Stimulated activated CD8-positive, alpha-beta memory T cell treated with anti-CD3 and anti-CD28 coated beads, Interleukin-4, amount 100 ng/mL, for 4 hours (primary cell): Measurements from ENCODE around the gene NPHP1.
"Not testable (repeated sequence)": the region's sequence is repeated elsewhere in the genome, so short reads cannot be mapped to it uniquely, and the experiment has no call there.

Source experiments
- DNase-seq, 2 donors: peaks; one replicate each; pipeline ENCODE4 v3.0.0-alpha.2; 2020; ENCODE audit warnings: low read depth in 2 of 2, low spot score in 1 of 2

NPHP1 gene

DNA sequence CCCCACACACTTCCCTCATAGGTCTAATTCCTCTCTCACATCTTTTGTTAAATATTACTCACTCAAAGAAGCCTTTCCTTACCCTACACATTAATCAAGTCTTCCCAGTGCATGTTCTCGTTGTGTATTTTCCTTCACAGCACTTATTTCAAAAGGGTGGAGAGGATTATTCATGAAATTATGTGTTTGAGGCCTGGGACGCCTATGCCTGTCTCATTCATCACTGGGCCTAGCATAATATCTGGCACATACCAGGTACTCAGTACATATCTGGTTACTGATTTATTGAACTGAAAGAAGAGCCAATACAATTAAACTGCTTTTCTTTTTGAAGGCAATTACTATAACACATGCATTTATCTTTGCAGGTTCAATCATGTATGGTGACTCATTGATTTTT, 74.1 kb downstream of the NPHP1 start:
- DNase-seq: no peak

DNA sequence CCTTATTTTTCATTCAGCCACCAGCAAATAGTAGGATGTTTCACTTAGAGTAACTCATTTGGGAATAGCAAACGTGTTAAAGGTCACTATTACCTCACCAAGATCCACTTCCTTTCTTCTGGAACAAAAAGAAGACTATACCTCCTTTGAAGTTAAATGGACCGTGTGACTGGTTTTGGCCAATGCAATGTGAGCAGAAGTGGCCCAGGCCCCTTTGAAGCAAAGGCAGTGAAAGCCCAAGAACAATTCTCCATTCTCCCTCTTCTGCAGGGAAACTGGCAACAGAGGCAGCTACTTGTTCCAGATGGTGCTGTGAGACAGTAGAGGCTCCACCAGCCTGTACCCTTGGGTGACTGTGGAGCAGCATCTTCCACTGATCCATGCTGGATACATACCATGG, 77.9 kb downstream of the NPHP1 start:
- DNase-seq: no peak

GRCh38 chr2:110126086-110126773, 78.6 kb downstream of the NPHP1 start:
- no peak for DNase-seq

DNA sequence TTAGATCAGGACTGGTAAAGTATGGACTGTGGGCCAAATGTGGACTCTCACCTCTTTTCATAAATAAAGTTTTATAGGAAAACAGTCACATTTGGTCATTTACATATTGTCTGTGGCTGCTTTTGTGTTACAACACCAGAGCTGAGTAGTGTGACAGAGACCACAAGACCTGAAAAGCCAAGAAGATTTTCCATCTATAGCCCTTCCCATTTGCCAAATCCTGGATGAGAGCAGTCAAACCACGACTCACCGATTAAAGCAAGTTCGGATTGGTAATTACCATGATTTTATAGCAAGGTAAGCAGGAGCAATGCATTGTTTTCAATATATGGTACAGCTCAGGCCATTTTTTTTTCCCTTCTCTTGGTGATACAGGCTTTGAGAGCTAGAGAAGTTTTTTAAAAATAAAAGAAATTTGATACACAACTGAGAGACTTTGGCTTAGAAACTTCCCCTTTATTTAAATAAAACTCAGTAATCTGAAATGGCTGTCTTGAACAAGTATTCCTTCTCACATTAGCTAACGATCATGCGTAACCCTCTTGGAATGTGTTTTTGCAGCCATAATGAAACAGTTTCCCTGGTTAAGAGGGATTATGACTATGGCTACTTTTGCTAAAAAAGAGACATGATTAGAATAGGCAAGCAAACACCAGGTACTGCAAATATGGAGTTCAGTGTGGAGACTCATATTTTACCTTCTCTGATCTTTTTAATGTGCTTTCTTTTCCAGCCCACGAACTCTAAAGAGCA, 79.7 kb downstream of the NPHP1 start:
- no peak for DNase-seq

GRCh38 chr2:110124038-110124825, 80.6 kb downstream of the NPHP1 start:
- DNase-seq: no peak

- no peak for DNase-seq
These were observed 83.2 kb downstream of the NPHP1 start for GRCh38 chr2:110121592-110121991.

GRCh38 chr2:110121052-110121334, 83.8 kb downstream of the NPHP1 start:
- no peak for DNase-seq

DNA sequence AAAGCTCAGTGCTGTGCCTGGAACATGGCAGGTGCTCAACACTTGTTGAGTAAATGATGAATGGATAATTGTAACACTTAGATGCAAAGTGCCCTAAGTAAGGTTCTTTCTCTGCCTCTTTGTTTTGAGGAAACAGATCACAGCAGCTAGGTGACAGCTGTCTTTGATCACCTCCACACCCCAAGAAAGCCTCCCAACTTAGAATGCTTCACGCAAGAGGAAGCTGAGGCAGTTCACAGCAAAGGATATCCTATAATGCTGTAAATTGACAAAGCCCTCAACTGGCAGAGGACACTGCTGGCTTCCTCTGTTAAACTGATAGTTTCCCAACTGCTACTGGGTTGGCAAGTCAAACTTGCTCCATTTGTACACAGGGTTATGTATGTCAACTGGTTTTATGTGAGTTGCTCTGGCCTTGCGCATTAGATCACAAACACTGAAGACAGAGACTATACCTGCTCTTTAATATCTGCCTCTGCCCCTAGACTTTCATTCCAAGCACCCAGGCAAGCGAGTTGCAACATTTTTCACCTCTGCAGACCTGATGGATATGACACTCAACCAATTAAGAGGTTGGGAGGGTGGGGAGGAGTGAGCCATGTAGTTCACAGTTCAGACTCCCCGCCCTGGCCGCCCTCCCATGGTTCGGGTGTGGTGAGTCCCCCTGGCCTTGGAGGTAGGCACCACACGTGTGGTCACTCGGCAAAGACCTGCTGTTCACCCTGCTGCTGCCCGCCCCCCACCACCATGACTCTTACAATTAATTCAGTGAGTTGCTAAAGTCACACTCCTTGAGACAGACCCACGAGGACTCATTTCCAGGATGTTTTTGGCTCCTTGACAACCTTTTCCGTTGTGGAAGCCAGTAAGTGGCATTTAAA, 84.4 kb downstream of the NPHP1 start:
- no peak for DNase-seq

GRCh38 chr2:110116033-110116710, 88.6 kb downstream of the NPHP1 start:
- DNase-seq: no peak

- no peak for DNase-seq
These were observed 89.4 kb downstream of the NPHP1 start, which contains the start of gene MALL for GRCh38 chr2:110115291-110116032. TSS of gene MALL (minus strand) at chr2:110115822. CDS start at chr2:110115792, 30 bp downstream.

DNA sequence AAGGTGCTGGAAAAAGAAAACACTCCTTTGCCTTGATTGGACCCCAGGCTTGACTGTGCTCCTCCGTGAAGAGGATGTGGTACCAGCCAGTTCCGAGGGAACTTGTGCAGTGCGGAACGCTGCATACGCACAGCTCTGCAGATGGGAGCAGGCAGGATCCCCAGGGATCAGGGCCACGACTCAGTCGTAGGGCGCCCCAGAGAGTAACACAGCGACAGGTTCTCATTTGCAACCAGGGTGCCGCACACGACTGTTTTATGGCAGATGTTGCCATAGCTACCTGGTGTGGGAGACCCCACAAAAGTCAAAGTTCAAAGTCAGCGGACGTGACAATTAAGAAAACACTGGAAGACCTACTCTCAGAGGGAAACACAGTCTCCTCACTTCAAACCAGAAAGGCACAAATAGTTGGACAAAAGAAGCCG, 90.0 kb downstream of the NPHP1 start:
- no peak for DNase-seq

- DNase-seq: no peak
These were observed 90.7 kb downstream of the NPHP1 start for GRCh38 chr2:110113961-110114591.

DNA sequence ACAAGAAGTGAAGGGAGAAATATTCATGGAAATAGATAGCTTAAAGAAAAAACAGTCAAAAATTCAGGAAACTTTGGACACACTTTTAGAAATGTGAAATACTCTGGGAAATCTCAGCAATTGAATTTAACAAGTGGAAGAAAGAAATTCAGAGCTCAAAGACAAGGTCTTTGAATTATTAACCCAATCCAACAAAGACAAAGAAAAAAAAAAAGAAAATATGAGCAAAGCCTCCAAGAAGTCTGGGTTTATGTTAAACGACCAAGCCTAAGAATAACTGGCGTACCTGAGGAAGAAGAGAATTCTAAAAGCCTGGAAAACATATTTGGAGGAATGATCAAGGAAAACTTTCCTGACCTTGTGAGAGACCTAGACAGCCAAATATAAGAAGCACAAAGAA, 96.5 kb downstream of the NPHP1 start:
- DNase-seq: not testable (repeated sequence)

DNA sequence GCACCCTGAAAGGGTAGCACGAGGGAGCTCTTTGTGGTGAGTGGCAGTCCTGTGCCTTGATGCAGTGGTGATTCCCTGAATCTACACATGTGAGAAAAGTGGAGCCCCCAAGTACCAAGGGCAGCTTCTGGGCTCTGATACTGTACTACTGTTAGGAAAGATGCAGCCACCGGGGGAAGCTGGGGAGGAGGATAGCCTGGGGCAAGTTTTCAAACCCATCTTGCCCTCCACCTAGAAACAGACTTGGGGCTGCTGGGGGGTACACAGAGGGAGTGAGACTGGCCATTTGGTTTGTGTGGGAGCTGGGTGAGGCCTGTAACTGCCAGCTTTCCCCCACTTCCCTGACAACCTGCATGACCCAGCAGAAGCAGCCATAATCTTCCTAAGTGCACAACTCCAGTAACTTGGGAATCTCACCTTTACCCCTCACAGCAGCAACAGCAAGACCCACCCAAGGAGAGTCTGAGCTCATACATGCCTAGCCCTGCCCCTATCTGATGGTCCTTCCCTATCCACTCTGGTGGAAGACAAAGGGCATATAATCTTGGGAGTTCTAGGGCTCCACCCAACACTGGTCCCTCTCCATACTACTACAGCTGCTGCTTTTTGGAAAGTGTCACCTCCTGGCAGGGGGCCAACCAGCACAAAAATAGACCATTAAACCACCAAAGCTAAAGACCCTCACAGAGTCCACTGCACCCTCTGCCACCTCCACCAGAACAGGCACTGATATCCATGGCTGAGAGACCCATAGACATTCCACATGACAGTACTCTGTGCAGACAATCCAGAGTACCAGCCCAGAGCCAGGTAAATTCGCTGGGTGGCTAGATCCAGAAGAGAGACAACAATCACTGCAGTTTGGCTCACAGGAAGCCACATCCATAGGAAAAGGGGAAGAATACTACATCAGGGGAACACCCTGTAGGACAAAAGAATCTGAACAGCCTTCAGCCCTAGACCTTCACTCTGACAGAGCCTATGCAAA, 97.4 kb downstream of the NPHP1 start:
- DNase-seq: no peak

GRCh38 chr2:110106642-110107041, 98.2 kb downstream of the NPHP1 start:
- DNase-seq: no peak

- DNase-seq: no peak
These were observed 99.0 kb downstream of the NPHP1 start for GRCh38 chr2:110105608-110106467.

GRCh38 chr2:110105183-110105582, 99.6 kb downstream of the NPHP1 start:
- DNase-seq: no peak
